Measurements from ENCODE around the gene CNTN5.
A peak's percentile ranks its signal among the peaks of the same experiment; 100 is the strongest.

The CNTN5 gene

GRCh38 chr11:99716302-99716701 lies 695.6 kb downstream of the CNTN5 start:
- ChIA-PET CTCF (interaction anchor here (0.6 kb wide), 1 partner anchor 23 kb away, joined by 3 read pairs; no protein-coding TSS in a partner anchor), POLR2A (no interaction called here)
- no peak overlapping the region for H3K4me3 ChIP-seq (ENCODE audit: low read depth, low read length)
- H3K4me1 ChIP-seq (ENCODE audit: control insufficient read depth, insufficient read depth, low read length), result no peaks in the 10 kb centered on the region
- TF ChIP-seq ZFP69B (tag by site-specific recombination; IDR thresholded peaks at IDR 0.05) (no peak), ZBTB8A (tag by site-specific recombination; IDR thresholded peaks at IDR 0.05) (no peak), ZNF239 (tag by site-specific recombination; IDR thresholded peaks at IDR 0.05) (no peak), INSM2 (tag by site-specific recombination; IDR thresholded peaks at IDR 0.05) (no peak), ZNF549 (tag by site-specific recombination; IDR thresholded peaks at IDR 0.05) (no peak), ZNF311 (tag by site-specific recombination; IDR thresholded peaks at IDR 0.05; ENCODE audit: borderline replicate concordance) (no peak), SALL2 (tag by site-specific recombination; IDR thresholded peaks at IDR 0.05; ENCODE audit: borderline replicate concordance) (no peak), ZNF785 (tag by site-specific recombination; IDR thresholded peaks at IDR 0.05) (no peak), ZNF138 (tag by site-specific recombination; IDR thresholded peaks at IDR 0.05; ENCODE audit: borderline replicate concordance) (no peak)
- TF ChIP-seq, protein P1, sequence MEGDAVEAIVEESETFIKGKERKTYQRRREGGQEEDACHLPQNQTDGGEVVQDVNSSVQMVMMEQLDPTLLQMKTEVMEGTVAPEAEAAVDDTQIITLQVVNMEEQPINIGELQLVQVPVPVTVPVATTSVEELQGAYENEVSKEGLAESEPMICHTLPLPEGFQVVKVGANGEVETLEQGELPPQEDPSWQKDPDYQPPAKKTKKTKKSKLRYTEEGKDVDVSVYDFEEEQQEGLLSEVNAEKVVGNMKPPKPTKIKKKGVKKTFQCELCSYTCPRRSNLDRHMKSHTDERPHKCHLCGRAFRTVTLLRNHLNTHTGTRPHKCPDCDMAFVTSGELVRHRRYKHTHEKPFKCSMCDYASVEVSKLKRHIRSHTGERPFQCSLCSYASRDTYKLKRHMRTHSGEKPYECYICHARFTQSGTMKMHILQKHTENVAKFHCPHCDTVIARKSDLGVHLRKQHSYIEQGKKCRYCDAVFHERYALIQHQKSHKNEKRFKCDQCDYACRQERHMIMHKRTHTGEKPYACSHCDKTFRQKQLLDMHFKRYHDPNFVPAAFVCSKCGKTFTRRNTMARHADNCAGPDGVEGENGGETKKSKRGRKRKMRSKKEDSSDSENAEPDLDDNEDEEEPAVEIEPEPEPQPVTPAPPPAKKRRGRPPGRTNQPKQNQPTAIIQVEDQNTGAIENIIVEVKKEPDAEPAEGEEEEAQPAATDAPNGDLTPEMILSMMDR (tag by site-specific recombination; IDR thresholded peaks at IDR 0.05), result no peak
- TF ChIP-seq, protein P2, sequence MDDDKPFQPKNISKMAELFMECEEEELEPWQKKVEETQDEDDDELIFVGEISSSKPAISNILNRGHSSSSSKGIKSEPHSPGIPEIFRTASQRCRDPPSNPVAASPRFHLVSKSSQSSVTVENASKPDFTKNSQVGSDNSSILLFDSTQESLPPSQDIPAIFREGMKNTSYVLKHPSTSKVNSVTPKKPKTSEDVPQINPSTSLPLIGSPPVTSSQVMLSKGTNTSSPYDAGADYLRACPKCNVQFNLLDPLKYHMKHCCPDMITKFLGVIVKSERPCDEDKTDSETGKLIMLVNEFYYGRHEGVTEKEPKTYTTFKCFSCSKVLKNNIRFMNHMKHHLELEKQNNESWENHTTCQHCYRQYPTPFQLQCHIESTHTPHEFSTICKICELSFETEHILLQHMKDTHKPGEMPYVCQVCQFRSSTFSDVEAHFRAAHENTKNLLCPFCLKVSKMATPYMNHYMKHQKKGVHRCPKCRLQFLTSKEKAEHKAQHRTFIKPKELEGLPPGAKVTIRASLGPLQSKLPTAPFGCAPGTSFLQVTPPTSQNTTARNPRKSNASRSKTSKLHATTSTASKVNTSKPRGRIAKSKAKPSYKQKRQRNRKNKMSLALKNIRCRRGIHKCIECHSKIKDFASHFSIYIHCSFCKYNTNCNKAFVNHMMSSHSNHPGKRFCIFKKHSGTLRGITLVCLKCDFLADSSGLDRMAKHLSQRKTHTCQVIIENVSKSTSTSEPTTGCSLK (tag by site-specific recombination; IDR thresholded peaks at IDR 0.05), result no peak
- no peaks in the 10 kb centered on the region for H3K36me3 ChIP-seq (ENCODE audit: control insufficient read depth in 2 of 2, insufficient read depth in 1 of 2, low read length in 2 of 2)
- H3K9me3 ChIP-seq (ENCODE audit: control insufficient read depth, insufficient read depth, low read depth, low read length), result no peaks in the 10 kb centered on the region
- no peak overlapping the region for H3K27ac ChIP-seq (ENCODE audit: extremely low read depth, low read depth, low read length)

DNA sequence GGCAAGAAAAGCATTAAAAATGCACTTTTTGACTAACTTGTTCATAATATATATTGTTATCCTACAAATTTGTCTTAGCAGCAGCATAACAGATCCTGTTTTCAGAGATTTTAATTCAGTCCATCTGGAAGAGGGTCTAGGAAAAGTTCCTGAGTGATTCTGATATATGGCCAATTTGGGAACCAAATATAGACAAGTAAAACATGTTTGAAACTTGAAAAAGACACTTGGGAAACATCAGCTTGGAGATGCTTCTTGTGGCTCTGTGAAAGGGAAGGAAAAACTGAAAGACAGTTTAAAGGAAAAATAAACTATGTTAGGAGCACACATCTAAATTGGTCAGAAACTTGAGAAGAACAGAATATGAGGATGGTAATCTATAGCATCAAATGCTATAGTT lies 697.5 kb downstream of the CNTN5 start:
- CTCF ChIA-PET, result no interaction called here
- Histone ChIP-seq H3K36me3 (ENCODE audit: control insufficient read depth in 2 of 2, insufficient read depth in 1 of 2, low read length in 2 of 2) (no peaks in the 10 kb centered on the region), H3K4me3 (ENCODE audit: low read depth, low read length) (no peak overlapping the region), H3K27ac (ENCODE audit: extremely low read depth, low read depth, low read length) (no peak overlapping the region), H3K4me1 (ENCODE audit: control insufficient read depth, insufficient read depth, low read length) (no peaks in the 10 kb centered on the region), H3K9me3 (ENCODE audit: control insufficient read depth, insufficient read depth, low read depth, low read length) (no peaks in the 10 kb centered on the region)
- TF ChIP-seq ZNF394 (tag by site-specific recombination; IDR thresholded peaks at IDR 0.05; ENCODE audit: borderline replicate concordance) (no peak), PBX3 (CRISPR knock-in tag; IDR thresholded peaks at IDR 0.05) (no peak)
- POLR2A ChIA-PET, result no interaction called here

DNA sequence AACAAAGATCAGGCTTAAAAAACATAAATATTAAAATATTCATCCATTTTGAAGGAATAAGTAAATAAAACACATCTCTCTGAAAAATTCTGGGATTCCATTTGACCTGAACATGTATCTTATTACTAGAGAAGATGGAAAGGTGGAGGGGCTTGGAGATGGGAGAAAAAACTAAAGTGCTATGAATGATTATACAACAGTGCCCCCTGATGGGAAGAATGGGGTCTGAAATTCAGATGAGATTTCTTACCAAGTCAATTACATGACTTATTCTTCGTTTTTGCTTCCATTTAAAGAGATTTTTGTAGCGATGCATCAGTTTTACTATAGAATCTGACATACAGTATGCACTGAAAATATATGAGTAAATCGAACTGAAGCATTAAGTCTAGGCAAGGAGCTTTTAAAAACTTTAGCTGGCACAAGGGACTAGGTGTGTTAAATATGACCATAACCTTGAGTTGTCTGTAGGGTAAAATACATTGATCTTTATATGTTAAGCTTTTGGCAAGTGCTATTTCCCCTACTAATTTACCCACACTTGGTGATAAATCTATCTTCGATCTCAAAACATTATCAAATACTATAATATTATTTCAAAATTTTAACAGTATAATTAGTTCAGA lies 718.8 kb downstream of the CNTN5 start:
- TF ChIP-seq ZNF654 (tag by site-specific recombination; IDR thresholded peaks at IDR 0.05; ENCODE audit: low read depth), result peak; percentile 66
- TF ChIP-seq, protein P3, sequence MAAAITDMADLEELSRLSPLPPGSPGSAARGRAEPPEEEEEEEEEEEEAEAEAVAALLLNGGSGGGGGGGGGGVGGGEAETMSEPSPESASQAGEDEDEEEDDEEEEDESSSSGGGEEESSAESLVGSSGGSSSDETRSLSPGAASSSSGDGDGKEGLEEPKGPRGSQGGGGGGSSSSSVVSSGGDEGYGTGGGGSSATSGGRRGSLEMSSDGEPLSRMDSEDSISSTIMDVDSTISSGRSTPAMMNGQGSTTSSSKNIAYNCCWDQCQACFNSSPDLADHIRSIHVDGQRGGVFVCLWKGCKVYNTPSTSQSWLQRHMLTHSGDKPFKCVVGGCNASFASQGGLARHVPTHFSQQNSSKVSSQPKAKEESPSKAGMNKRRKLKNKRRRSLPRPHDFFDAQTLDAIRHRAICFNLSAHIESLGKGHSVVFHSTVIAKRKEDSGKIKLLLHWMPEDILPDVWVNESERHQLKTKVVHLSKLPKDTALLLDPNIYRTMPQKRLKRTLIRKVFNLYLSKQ (tag by site-specific recombination; IDR thresholded peaks at IDR 0.05; ENCODE audit: borderline replicate concordance), result no peak
- ChIA-PET CTCF (interaction anchor here (0.6 to 2.7 kb wide), 23 partner anchors 10 to 1857 kb away, joined by 3 to 16 read pairs (median 3); no protein-coding TSS in a partner anchor), POLR2A (no interaction called here)

More for the DNA sequence above, 718.8 kb downstream of the CNTN5 start:
- no peak overlapping the region for H3K27ac ChIP-seq (ENCODE audit: extremely low read depth, low read depth, low read length)
- no peak overlapping the region for H3K4me3 ChIP-seq (ENCODE audit: low read depth, low read length)
- H3K36me3 ChIP-seq (ENCODE audit: control insufficient read depth in 2 of 2, insufficient read depth in 1 of 2, low read length in 2 of 2), result no peaks in the 10 kb centered on the region
- H3K9me3 ChIP-seq (ENCODE audit: control insufficient read depth, insufficient read depth, low read depth, low read length), result no peaks in the 10 kb centered on the region
- no peaks in the 10 kb centered on the region for H3K4me1 ChIP-seq (ENCODE audit: control insufficient read depth, insufficient read depth, low read length)

All from HEK293 (cell line).